GM18498 (cell line): Measurements from ENCODE around the gene GABRA4.

ENCODE experiments used
- ATAC-seq: cut with Tn5 transposase; IDR thresholded peaks from one replicate; pipeline ENCODE4 v1.9.1; 2021; ENCODE audit warnings: mild to moderate bottlenecking, moderate library complexity; ENCODE audit not compliant: unreplicated experiment

The GABRA4 gene

DNA sequence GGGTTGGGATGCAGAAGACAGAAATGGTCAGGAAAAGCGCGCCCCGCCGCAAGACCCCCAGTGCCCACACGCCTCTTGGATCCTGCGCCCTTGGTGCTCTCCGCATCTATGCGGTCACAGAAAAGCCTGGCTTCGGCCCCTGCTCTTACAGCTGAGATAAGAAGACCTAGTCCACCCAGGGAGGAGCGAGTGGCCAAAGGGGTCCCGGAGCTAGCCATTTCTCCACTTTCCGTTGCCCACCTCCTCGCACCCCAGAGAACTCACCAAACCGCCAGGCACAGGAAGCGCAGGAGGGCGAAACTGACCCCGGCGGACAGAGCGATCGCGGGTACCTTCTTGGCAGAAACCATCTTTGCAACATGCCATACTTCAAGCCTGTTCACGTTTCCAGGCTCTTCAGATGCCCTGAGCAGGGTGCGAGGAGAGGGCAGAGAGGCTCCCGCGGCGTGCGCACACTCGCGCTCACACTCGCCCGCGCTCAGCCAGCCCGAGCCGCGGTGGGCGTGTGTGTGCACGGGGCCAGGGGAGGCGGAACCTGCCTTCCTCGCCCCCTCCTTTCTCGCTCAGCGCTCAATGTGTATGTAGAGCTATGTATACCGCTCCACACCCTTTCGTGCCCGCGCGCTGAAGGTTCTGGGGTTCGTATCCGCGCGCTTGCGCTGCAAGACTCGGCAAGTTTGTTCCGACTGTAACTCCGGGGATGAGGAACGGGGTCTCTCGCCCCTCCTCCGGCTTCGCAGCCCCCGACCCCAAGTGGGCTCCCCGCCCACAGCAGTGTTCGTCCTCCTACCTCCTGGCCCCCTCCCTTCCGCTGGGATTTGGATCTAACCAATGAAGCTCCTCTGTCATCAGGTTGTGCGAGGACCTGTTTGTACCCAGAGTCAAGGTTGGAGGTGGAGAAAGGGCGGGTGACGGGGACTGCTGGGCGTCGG is at the start of gene GABRA4:
Gene GABRA4 (minus strand): TSS at position 507 of the 932 bp plus-strand sequence. CDS start 157 bp downstream, at position 350.
- ATAC-seq, result no peak

DNA sequence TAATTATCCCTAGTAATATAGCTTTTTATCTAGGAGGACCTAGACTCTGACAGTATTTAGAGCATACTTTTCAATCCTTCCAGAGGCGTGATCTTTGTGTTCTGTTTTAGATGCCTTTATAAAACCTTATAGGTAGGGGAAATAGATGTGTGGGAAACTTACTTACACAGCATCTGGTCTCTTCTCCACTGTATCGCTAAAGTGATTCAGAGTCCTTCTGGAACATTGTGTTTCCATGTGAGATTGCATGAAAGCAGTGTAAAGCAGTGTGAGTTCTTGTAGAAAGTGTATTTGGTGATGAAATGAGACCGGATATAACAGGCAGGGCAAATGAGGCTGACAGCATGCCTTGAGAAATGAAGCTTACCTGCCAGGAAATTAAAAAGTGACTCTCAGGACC is 47.4 kb upstream of the GABRA4 start:
- no peak for ATAC-seq

DNA sequence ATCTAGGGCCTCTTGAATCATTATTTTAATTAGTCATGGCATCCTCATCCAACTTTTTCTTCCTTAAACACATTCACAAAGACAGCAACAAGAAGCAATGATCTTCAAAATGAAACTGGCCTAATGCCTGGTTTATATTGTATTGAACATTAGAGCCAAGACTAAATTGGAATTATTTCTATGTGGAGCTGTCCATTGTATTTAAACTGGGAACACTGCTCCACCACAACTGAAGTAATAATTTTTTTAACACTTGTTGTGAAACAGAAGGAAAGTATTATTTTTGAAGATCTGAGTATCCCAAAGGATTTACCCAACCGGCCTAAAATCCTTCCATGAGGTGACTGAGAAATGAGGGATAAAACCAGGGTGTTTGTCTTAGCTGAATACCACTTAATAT is 44.9 kb upstream of the GABRA4 start:
- no peak for ATAC-seq

DNA sequence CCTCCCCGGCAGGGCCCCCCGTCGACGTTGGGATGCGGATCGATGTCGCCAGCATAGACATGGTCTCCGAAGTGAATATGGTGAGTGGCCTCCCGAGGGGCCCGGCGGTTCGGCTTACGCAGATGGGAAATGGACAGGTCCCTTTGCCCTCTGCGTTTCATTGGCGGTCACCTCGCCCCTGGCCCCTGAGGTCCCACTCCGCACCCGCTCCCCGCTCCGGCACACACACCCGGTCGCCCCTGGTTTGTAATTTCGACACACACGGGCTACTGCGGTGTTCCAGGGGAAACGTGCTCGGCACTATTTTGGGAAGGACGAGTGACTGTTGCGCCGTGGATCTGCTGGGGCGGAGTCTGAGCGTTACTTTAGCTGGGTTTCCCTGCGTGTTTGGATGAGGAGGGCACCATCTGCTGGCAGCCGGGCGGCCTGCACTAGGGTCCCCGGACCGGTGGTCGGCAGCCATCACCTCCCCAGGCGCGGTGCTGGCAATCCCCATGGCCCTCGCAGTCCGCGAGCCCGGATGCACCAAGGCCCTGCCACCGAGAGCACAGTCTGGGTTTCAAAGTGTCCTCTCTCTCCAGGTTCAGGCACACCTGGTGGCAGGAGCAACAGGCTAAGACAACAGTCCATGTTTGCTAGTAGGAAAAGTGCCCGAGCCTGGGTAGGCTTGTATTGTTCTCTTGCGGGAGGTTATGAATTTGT is 39.2 kb upstream of the GABRA4 start:
- peak; percentile 95 for ATAC-seq

DNA sequence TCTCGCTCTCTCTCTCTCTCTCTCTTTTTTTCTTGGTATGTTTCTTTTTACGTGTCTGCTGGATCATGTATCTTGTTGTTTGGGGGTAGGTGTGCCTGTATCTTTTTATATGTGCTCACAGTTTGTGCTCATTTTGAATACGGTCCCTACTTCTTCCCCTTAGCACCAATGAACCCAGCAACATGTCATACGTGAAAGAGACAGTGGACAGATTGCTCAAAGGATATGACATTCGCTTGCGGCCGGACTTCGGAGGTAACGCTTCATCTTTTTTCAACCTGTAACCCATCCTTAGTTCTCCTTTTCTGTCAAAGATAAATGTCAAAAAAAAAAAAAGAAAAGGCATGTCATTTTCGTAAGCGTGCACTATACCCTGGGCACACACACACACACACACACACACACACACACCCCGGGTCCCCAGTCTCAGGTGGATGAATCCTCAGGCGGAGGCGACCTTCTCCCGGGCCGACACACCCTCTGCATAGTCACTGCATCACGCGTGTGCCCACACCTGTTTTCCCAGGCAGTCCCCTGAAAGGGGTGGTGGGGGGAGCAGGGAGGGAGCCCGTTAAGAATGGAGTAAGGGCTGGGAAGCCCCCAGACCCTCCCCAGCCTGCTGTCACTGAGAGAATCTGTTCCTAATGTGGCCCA is 38.5 kb upstream of the GABRA4 start:
- peak; percentile 8 for ATAC-seq

DNA sequence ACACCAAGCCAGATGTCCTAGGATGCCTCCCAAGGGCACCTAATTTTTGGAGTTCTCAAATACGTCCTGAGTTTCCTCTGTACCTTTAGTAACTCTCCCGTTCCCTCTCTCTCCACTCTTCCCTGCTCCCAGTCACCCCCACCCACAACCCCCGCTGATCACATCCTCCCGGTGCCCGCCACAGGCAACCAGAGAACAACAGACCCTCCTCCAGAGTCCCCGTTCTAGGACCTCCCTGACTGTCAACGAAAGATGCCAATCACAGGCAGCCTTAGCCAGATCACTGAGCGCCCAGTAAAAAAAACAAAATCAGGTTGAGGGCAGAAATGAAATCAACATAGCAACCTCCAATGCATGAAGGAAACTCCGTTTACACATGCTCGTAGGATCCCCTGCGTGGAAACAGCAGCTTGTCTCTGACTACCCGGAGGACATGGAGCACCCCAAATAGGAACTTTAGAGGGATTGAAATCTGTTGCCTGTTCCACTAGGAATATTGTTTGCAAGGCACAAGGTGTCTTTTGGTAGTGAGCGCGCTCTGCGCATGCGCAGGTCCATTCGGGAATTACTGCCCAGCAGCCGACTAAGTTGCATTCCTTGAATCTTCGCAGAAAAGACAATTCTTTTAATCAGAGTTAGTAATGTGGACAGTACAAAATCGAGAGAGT is 37.8 kb upstream of the GABRA4 start, which contains the start of gene GABRB1:
Gene GABRB1 (plus strand): TSS at position 557 of the 668 bp plus-strand sequence.
- ATAC-seq, result no peak

DNA sequence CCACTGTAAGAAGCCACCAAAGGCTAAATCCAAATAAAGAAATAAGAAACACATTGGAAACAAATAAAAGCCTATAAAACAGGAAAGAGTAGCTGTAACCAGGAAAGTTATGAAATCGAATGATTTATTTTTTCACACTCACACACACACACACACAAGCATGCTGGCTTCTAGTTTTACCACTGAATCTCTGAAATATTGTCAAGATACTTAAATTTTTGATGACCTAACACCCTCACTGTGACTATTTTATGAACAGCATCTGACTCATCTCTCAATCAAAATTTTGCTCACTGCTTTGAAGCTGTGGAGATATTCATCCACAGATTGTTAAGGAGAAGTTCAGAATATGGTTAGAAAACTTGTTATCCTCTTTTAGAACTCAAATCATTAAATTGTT is 24.1 kb upstream of the GABRA4 start:
- no peak for ATAC-seq

DNA sequence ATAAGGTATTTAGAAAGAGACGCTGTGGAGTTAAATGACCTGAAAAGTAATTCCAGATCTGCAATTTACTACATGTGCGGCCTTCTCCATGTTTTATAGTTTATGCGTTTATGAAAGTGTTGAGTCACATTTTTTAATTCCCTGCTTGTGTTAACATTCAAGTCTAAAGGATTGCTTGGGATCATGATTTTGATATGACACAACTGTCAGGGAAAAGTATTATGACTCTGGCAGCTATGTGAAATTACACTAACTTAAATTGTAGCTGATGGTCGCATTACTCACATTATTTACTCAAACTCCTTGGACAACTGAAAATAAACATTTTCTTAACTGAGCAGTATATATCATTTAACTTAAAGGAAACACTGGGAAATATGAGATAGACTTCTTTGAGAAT is 23.7 kb upstream of the GABRA4 start:
- no peak for ATAC-seq

DNA sequence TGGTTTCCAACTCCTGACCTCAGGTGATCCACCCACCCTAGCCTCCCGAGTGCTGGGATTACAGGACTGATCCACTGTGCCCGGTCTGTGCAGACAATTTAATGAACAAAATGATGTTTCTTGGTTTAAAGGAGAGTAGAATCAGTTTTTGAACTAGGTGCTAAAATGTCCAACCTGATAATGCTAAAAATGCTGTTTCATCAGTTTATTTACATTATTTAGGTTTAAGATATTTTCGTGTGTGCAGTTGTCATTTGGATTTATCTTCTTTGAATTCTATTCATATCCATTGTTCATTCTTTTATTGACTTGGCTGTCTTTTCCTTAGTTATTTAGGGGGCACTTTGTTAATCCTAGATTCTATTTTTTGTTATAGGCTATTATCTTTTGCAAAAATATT is 20.0 kb upstream of the GABRA4 start:
- no peak for ATAC-seq

DNA sequence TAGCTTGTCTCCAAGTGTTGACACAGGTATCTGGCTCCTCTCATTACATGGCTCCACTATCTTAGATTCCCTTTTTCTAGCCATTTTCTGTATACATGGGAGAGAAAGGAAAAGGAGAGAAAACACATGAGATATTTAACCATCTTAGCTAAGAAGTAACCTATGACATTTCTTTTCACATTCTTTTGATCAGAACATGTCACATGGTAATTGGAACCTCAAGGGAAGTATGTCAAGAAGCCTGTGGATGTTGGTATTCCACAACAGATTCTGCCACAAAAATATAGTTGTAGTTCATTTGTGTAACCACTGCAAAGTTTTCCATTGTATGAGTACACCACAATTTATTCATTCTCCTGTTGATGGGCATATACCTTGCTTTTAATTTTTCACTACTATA is 19.3 kb upstream of the GABRA4 start:
- ATAC-seq, result no peak

DNA sequence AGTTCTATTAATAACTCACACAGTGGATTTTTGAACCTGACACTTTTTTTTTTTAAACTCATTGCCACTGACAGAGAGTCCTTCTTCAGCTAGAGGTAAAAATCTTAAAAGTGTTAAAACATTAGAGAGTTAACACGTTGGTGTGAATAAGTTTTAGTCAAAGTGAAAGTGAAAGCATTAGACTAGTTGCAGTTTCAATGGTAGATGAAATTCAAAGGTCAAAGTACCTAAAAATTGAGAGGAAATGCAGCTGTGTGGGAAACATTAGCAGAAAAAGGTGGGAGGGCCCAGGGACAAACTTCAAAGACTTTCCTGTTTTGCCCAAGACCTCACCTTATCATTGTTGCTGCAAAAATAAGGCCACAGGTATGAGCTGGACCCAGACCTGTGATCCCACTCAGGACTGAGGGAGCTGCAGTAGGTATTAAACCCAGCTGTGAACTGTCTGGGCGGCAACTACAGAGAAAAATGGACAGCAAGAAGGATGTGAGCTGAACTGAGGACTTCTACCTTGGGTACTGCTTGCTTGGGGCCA is 17.6 kb upstream of the GABRA4 start:
- ATAC-seq, result peak; percentile 85

DNA sequence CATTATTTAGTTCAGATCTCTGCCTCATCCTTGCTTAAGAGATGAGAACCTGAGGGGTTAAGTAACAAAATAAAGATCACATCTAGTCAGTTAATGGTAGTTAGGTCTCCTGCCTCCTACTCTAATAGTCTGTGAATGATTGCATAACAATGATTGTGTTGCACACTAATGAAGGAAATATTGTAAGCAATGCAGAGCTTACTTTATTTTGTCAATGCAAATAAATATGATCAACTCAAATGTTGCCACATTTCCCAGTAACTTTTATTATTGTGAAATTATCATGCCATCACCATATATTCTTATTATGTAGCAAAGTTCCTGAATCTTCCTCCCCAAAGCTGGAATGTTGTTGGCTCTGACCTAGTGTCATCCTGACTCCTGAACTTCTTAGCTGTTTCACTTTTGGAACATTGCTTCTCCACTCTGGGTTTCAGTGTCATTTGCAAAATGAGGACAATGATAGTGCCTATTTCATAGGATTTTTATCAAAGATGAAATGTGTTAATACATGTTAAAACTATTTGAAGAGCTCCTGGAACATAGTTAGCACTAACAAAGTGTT is 17.0 kb upstream of the GABRA4 start:
- no peak for ATAC-seq

DNA sequence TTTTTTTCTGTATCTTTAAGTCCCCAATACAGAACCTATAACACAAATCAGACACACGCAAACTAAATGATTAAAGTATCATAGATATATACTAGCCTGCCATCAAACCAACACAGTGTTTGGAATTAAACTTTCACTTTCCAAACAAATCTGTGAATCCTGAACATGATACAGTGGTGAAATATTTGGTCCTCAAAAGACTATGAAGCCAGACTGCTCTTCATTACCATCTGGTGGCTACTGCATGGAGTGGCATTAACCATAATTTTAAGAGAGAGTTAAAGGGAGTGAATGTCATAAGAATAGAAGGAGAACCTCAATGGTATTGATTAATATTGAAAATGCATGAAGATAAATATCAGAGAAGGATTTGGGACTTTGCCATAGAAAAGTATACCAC is 9.2 kb upstream of the GABRA4 start:
- no peak for ATAC-seq

DNA sequence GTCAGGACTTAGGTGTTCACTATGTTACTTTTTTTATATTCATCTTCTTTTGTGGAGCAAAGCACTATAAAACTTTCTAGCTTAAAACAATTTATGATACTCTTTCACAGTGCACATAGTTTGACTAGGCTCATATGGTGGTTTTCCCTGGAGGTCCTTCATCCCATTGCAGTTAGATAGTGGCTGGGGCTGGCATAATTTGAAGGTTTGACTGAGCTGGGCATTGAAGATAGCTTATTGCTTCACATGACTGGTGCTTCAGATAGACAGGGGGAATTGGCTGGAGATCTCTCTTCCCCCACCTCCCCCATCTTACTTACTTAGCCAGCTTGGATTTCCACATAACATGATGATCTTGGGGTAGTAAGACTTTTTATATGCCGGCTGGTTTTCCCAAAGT is 7.0 kb upstream of the GABRA4 start:
- no peak for ATAC-seq

DNA sequence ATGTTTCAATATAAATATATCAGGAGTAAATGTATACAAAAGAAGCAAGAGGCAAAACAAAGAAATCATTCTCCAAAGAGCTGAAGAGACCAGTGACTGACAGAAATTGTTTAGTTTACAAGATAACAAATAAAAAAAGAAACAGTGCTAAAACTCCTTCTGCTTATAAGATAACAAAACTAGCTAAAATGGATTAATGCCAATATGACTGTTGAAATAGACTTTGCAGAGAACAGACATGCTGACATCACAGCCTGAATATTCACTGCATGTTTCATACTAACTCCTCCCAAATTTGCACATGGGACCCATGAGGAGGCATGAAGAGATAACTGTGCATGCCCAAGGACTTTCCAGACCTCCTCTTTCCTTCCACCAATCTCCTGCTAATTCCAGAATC is 6.2 kb upstream of the GABRA4 start:
- no peak for ATAC-seq

DNA sequence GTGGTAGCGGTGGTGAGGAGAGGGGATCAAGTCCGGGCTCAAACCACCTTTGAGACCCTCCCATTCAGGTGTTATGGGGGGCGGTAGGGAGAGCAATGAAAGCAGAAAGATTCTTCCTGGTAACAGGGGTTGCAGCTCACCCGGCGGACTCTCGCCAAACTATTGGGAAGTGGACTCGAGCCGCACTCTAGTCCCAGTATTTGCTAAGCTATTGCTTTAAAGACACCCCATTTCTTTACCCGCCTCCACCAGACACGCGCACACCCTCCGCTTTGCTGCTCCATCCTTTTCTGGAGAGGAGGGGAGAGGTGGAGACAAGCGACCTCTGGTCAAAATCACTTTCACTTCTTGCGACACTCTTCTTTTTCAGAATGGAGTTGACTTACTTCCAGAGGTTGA is 625 bp upstream of the GABRA4 start:
- no peak for ATAC-seq

DNA sequence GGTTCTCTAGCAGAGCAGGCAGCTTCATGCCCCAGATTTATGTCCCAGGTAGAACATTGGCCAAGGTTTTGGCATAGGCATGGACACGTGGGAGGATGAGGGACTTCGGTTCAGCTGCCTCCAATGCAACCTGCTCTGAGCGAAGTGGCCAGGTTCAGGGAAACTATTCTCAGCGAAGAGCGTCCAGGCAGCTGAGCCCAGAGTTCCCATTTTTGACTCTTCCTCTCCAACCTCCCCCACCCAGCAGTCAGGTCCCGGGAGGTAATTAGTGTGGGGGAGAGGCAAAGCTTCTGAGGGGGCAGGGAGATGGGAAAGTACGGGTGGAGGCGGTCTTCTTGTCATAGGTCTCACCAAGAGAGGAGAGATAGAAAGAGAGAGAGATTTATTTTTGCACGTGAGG is 1.0 kb downstream of the GABRA4 start:
- ATAC-seq, result no peak

DNA sequence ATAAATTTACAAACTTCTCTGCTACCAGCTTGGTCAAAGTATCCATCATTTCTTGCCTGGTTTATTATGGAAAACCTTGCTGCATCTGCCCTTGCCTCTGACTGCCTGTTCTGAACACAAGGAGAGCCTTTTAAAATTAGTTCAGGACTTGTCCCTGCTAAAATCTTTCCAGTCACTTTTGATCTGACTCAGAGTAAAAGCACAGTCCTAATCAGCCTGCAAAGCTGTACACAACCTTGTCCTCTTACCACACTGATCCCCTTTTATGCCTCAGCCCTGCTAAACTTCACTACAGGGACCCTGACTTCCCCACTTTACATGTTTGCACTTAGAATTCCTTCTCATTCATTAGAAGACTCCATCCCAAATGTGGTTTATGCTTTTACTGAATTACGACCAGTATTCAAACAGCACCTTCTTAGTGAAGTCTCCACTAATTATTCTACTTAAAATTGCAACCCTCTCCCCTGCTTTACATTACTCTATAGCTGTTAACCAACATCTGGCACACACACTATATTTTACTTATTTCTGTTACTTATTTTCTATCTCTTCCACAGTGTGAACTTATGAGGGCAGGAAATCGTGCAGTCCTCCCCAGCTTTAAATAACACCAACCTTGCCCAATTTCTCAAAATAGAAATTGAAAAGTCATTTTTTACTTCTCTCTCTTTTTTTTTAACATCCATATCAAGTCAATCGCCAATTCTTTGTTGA is 6.3 kb downstream of the GABRA4 start:
- ATAC-seq, result peak; percentile 52

DNA sequence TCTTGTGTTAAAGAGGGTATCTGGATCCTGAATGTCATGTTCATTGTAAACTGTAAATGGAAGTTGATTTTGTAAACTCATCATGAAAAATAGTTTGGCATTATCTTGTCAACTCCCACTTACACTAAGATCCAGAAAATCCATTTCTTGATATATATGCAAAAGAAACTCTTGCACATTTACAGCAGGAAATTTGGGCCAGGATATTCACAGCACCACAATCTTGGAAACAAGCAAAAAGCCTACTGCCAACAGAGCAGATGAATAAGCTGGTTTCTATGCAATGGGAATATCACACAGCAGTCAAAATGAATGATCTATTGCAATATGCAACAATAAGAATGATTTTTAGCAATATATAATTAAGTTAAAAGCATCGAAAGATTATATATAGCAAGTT is 8.6 kb downstream of the GABRA4 start:
- ATAC-seq, result no peak

DNA sequence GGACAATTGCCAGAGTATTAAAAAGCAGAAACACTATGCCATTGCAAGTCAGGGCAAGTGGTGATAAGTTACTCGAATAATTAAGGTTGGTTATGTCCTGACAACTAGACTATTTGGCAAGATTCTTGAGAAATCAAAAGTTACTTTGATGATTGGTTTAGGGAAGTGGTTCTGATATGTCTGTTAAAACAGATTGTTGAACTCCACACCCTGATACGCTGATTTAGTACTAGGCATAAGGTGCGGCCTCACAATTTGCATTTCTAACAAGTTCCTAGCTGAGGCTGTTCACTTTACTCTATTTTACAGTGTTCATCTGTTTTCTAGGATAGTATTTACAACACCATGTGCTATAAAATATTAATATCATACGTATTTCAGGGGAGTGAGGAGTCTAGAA is 12.5 kb downstream of the GABRA4 start:
- no peak for ATAC-seq
